ENCODE measurements around the gene PPP1R12C. TPM values are rescaled to one million over a fixed set of nuclear protein-coding genes. Genes with fewer than 3 reads are reported as not detected.

PPP1R12C gene
- total RNA-seq, 4 donors from 2014 or later: 22.6 to 28.2 (median 26.2) TPM

- in situ Hi-C loops (cut with MboI; ENCODE audit: low sequenced_read_pairs in 4 of 4) (no loop called here), intact Hi-C loops (cut with DNase I; ENCODE audit: low total_unique reads) (no loop called here)
- Histone ChIP-seq H3K36me3 (peaks cover 0 to 37% of the 10 kb centered on the region in 2 donors), H3K4me3 (no peak overlapping the region), H3K27ac (no peak overlapping the region), H3K27me3 (peaks cover 4 to 7% (median 4%) of the 10 kb centered on the region in 3 donors), H3K9me3 (no peaks in the 10 kb centered on the region), H3K4me1 (peaks cover 7% of the 10 kb centered on the region in 2 donors)
- ATAC-seq: no peak
- TF ChIP-seq POLR2A (IDR thresholded peaks at IDR 0.05) (no peak), CTCF (IDR thresholded peaks at IDR 0.05 in 4 of 5, conservative IDR thresholded peaks at IDR 0.05 in 1 of 5) (no peak)
- no peak for DNase-seq
Measured at GRCh38 chr19:55092423-55093318, 24.8 kb downstream of the PPP1R12C start.

- H3K36me3 ChIP-seq: peaks cover 0 to 37% of the 10 kb centered on the region in 2 donors
Measured at GRCh38 chr19:55091955-55092354, 25.5 kb downstream of the PPP1R12C start.

GRCh38 chr19:55091126-55091910 is 26.1 kb downstream of the PPP1R12C start:
- ATAC-seq (no peak), DNase-seq (no peak)
- H3K27me3 ChIP-seq: peaks cover 10 to 13% (median 13%) of the 10 kb centered on the region in 3 donors
- H3K9me3 ChIP-seq: no peaks in the 10 kb centered on the region
- peak overlapping the region in 1 of 4 donors; percentile 6 for H3K27ac ChIP-seq
- no peak overlapping the region for H3K4me3 ChIP-seq
- H3K36me3 ChIP-seq: peaks cover 0 to 37% of the 10 kb centered on the region in 2 donors
- peaks cover 13 to 21% of the 10 kb centered on the region in 2 donors for H3K4me1 ChIP-seq
- intact Hi-C loops (cut with DNase I; ENCODE audit: low total_unique reads): no loop called here
- in situ Hi-C loops (cut with MboI; ENCODE audit: low sequenced_read_pairs in 4 of 4): no loop called here
- TF ChIP-seq POLR2A (IDR thresholded peaks at IDR 0.05): no peak
- no peak for TF ChIP-seq CTCF (IDR thresholded peaks at IDR 0.05 in 4 of 5, conservative IDR thresholded peaks at IDR 0.05 in 1 of 5)

More at GRCh38 chr19:55091955-55092354, 25.5 kb downstream of the PPP1R12C start:
- Histone ChIP-seq H3K27me3 (peaks cover 4 to 10% (median 8%) of the 10 kb centered on the region in 3 donors), H3K4me3 (no peak overlapping the region), H3K9me3 (no peaks in the 10 kb centered on the region), H3K27ac (peak overlapping the region in 1 of 4 donors; percentile 6), H3K4me1 (peaks cover 11 to 15% of the 10 kb centered on the region in 2 donors)
- intact Hi-C loops (cut with DNase I; ENCODE audit: low total_unique reads): no loop called here
- no peak for DNase-seq
- in situ Hi-C loops (cut with MboI; ENCODE audit: low sequenced_read_pairs in 4 of 4): no loop called here
- no peak for ATAC-seq
- TF ChIP-seq POLR2A (IDR thresholded peaks at IDR 0.05) (no peak), CTCF (IDR thresholded peaks at IDR 0.05 in 4 of 5, conservative IDR thresholded peaks at IDR 0.05 in 1 of 5) (no peak)

- ATAC-seq (no peak), DNase-seq (no peak)
- Histone ChIP-seq H3K36me3 (peaks cover 0 to 37% of the 10 kb centered on the region in 2 donors), H3K27ac (no peak overlapping the region), H3K4me3 (no peak overlapping the region), H3K27me3 (peaks cover 18 to 21% (median 20%) of the 10 kb centered on the region in 3 donors), H3K9me3 (no peaks in the 10 kb centered on the region), H3K4me1 (peaks cover 13 to 24% of the 10 kb centered on the region in 2 donors)
- TF ChIP-seq POLR2A (IDR thresholded peaks at IDR 0.05) (no peak), CTCF (IDR thresholded peaks at IDR 0.05 in 4 of 5, conservative IDR thresholded peaks at IDR 0.05 in 1 of 5) (no peak)
- intact Hi-C loops (cut with DNase I; ENCODE audit: low total_unique reads): no loop called here
- in situ Hi-C loops (cut with MboI; ENCODE audit: low sequenced_read_pairs in 4 of 4): no loop called here
Measured at GRCh38 chr19:55090564-55090963, 26.9 kb downstream of the PPP1R12C start.

All from gastrocnemius medialis (tissue), 4 donors.